H9 (cell line): ENCODE data around the gene IGFL2. TPM values are rescaled to one million over a fixed set of nuclear protein-coding genes. Genes with fewer than 3 reads are reported as not detected.

ENCODE experiments used
- DNase-seq: peaks from one replicate; pipeline ENCODE4 v3.0.0-alpha.2; 2017
- H2AFZ ChIP-seq: one replicate; pipeline ENCODE4 v1.6.1; 2013; ENCODE audit warnings: mild to moderate bottlenecking, low read length, control low read depth, moderate library complexity
- H2AK5ac ChIP-seq: 2 replicates; pipeline ENCODE4 v1.6.1; 2013; ENCODE audit warnings: low read length, control low read depth, mixed read lengths; ENCODE audit not compliant: insufficient read length
- H2BK120ac ChIP-seq: one replicate; pipeline ENCODE4 v1.6.1; 2013; ENCODE audit warnings: low read depth, mild to moderate bottlenecking, low read length, control low read depth, inconsistent platforms; ENCODE audit not compliant: poor library complexity, severe bottlenecking
- H2BK12ac ChIP-seq: 2 replicates; pipeline ENCODE4 v1.6.1; 2013; ENCODE audit warnings: low read length, control low read depth, mixed read lengths, low read depth; ENCODE audit not compliant: insufficient read length
- H2BK15ac ChIP-seq: 2 replicates; pipeline ENCODE4 v1.6.1; 2013; ENCODE audit warnings: low read depth, low read length, control low read depth
- H2BK20ac ChIP-seq: one replicate; pipeline ENCODE4 v1.6.1; 2013; ENCODE audit warnings: low read depth, mild to moderate bottlenecking, low read length, control low read depth, inconsistent platforms; ENCODE audit not compliant: poor library complexity, severe bottlenecking
- H2BK5ac ChIP-seq: 2 replicates; pipeline ENCODE4 v1.6.1; 2013; ENCODE audit warnings: low read length, control low read depth, mixed read lengths; ENCODE audit not compliant: insufficient read length
- H3K14ac ChIP-seq: 2 replicates; pipeline ENCODE4 v1.6.1; 2013; ENCODE audit warnings: low read length, control low read depth; ENCODE audit not compliant: insufficient read depth
- H3K18ac ChIP-seq: 2 replicates; pipeline ENCODE4 v1.6.1; 2013; ENCODE audit warnings: low read depth, mild to moderate bottlenecking, mixed read lengths, low read length, control low read depth; ENCODE audit not compliant: insufficient read length
- H3K23ac ChIP-seq: 2 replicates; pipeline ENCODE4 v1.6.1; 2013; ENCODE audit warnings: low read length, control low read depth, mixed read lengths, low read depth; ENCODE audit not compliant: insufficient read length
- H3K23me2 ChIP-seq: 2 replicates; pipeline ENCODE4 v1.6.1; 2013; ENCODE audit warnings: low read depth, mild to moderate bottlenecking, mixed read lengths, low read length, control low read depth; ENCODE audit not compliant: insufficient read length, poor library complexity, severe bottlenecking
- H3K27ac ChIP-seq: 2 replicates; pipeline ENCODE4 v1.5.1; 2013; ENCODE audit warnings: low read length, control low read depth, mixed read lengths, low read depth; ENCODE audit not compliant: insufficient read length
- H3K27me3 ChIP-seq: 2 replicates; pipeline ENCODE4 v1.6.1; 2013; ENCODE audit warnings: low read length, control low read depth, inconsistent platforms; ENCODE audit not compliant: insufficient read depth
- H3K4ac ChIP-seq: 2 replicates; pipeline ENCODE4 v1.6.1; 2013; ENCODE audit warnings: low read depth, mild to moderate bottlenecking, control low read depth, inconsistent platforms, low read length, moderate library complexity
- H3K4me1 ChIP-seq: 2 replicates; pipeline ENCODE4 v1.6.1; 2013; ENCODE audit warnings: low read length, control low read depth, inconsistent platforms; ENCODE audit not compliant: insufficient read depth
- H3K4me2 ChIP-seq: 2 replicates; pipeline ENCODE4 v1.6.1; 2013; ENCODE audit warnings: low read length, control low read depth, mixed read lengths; ENCODE audit not compliant: insufficient read length, insufficient read depth
- H3K56ac ChIP-seq: 2 replicates; pipeline ENCODE4 v1.6.1; 2013; ENCODE audit warnings: low read depth, mild to moderate bottlenecking, mixed read lengths, low read length, control low read depth; ENCODE audit not compliant: insufficient read length
- H3K79me1 ChIP-seq: 2 replicates; pipeline ENCODE4 v1.6.1; 2013; ENCODE audit warnings: low read depth, mild to moderate bottlenecking, moderate library complexity, low read length, control low read depth, inconsistent platforms; ENCODE audit not compliant: insufficient read depth, poor library complexity, severe bottlenecking
- H3K79me2 ChIP-seq: 2 replicates; pipeline ENCODE4 v1.6.1; 2013; ENCODE audit warnings: low read length, control low read depth, inconsistent platforms; ENCODE audit not compliant: insufficient read depth
- H3K9ac ChIP-seq: 2 replicates; pipeline ENCODE4 v1.6.1; 2013; ENCODE audit warnings: low read length, control low read depth, mixed read lengths; ENCODE audit not compliant: insufficient read length; ENCODE audit errors: extremely low read depth
- H3K9me3 ChIP-seq: one replicate; pipeline ENCODE4 v1.6.1; 2013; ENCODE audit warnings: low read depth, low read length, inconsistent platforms; ENCODE audit not compliant: control insufficient read depth
- H3T11ph ChIP-seq: one replicate; pipeline ENCODE4 v1.6.1; 2013; ENCODE audit warnings: mild to moderate bottlenecking, low read length, control low read depth, inconsistent platforms
- H4K20me1 ChIP-seq: one replicate; pipeline ENCODE4 v1.6.1; 2013; ENCODE audit not compliant: control insufficient read depth, insufficient read length, insufficient read depth
- H4K5ac ChIP-seq: 2 replicates; pipeline ENCODE4 v1.6.1; 2013; ENCODE audit warnings: low read depth, mild to moderate bottlenecking, mixed read lengths, low read length, control low read depth; ENCODE audit not compliant: insufficient read length
- H4K8ac ChIP-seq: replicated peaks from 2 replicates; pipeline ENCODE4 v1.6.1; 2013; ENCODE audit warnings: low read length, control low read depth, mixed read lengths, low read depth; ENCODE audit not compliant: insufficient read length
- H4K91ac ChIP-seq: 2 replicates; pipeline ENCODE4 v1.6.1; 2013; ENCODE audit warnings: low read depth, mild to moderate bottlenecking, moderate library complexity, mixed read lengths, low read length, control low read depth; ENCODE audit not compliant: insufficient read length
- H3K27ac Mint-ChIP-seq, 3 experiments: 2 replicates in 2 of 3; 3 replicates in 1 of 3; pipeline ENCODE4 v1.8.0; 2020 to 2021; ENCODE audit warnings: mixed read lengths in 3 of 3, mild to moderate bottlenecking in 1 of 3, moderate library complexity in 1 of 3
- H3K27me3 Mint-ChIP-seq: 2 replicates; pipeline ENCODE4 v1.8.0; 2021; ENCODE audit warnings: low read depth, mild to moderate bottlenecking, moderate library complexity, mixed read lengths
- H3K36me3 Mint-ChIP-seq, 3 experiments: 2 replicates in 2 of 3; 3 replicates in 1 of 3; pipeline ENCODE4 v1.8.0; 2020 to 2021; ENCODE audit warnings: low read depth in 3 of 3, mixed read lengths in 3 of 3; ENCODE audit not compliant: insufficient read depth in 1 of 3
- H3K4me1 Mint-ChIP-seq, 2 experiments: 2 replicates each; pipeline ENCODE4 v1.8.0; 2020; ENCODE audit warnings: mixed read lengths in 2 of 2
- H3K4me3 Mint-ChIP-seq, 2 experiments: 2 replicates in 1 of 2; 3 replicates in 1 of 2; pipeline ENCODE4 v1.8.0; 2020 to 2021; ENCODE audit warnings: mild to moderate bottlenecking in 2 of 2, mixed read lengths in 2 of 2, moderate library complexity in 1 of 2
- H3K9me3 Mint-ChIP-seq, 2 experiments: 2 replicates in 1 of 2; 3 replicates in 1 of 2; pipeline ENCODE4 v1.8.0; 2020; ENCODE audit warnings: mild to moderate bottlenecking in 2 of 2, mixed read lengths in 2 of 2, moderate library complexity in 1 of 2
- WGBS: extraction: QIAGEN DNeasy Blood & Tissue Kit; methylation state at CpG from one replicate; pipeline ENCODE4 v1.1.7; 2013; ENCODE audit warnings: missing lambda C conversion rate, low lambda C conversion rate, mixed read lengths; ENCODE audit not compliant: insufficient read length; ENCODE audit errors: extremely low coverage; 5-methylcytosine and 5-hydroxymethylcytosine counted together
- total RNA-seq: library from RNA; stranded (reverse); gene quantifications from 2 replicates; pipeline ENCODE4 v1.2.1, GENCODE V29; 2021
- TF ChIP-seq, protein P1 (sequence below): fragments of 200-600 bp; sonication (generic); conservative IDR thresholded peaks from 3 replicates; pipeline ENCODE4 v1.8.0; 2021; ENCODE audit warnings: antibody characterized with exemption, mild to moderate bottlenecking

IGFL2 gene
- total RNA-seq, 1 experiment from 2014 or later, result not detected

DNA sequence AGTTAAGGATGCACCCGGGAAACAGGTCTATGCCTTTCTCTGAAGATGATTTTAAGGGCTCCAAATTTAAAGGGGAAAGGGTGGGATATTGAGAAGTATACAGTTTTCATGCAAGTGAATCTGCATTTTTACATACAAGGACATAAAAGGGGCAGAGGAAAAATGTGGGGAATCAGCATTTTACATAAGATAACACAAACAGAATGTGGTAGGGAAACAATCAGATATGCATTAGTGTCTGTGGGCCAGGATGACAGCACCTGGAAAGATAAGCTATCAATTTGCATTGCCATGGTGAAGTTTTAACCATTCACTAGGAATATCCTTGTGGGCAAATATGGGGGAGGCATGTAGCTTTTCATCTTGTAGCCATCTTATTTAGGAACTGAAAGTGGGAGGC, 47.7 kb upstream of the IGFL2 start:
- Mint-ChIP-seq H3K4me1 (peaks cover 4 to 11% of the 10 kb centered on the region in 2 experiments), H3K9me3 (peaks cover 17% of the 10 kb centered on the region in 2 experiments), H3K27ac (no peak overlapping the region), H3K36me3 (peaks cover 0 to 1% (median 0%) of the 10 kb centered on the region in 3 experiments; a peak in 1 of 7 replicates), H3K4me3 (no peak overlapping the region), H3K27me3 (peaks cover 32% of the 10 kb centered on the region)
- Histone ChIP-seq H3T11ph (no peak overlapping the region), H3K23ac (no peak overlapping the region), H3K79me1 (no peaks in the 10 kb centered on the region), H3K4me2 (no peak overlapping the region), H2BK120ac (no peak overlapping the region), H3K79me2 (no peaks in the 10 kb centered on the region), H3K4ac (no peak overlapping the region), H4K5ac (no peak overlapping the region), H2BK20ac (no peak overlapping the region), H2BK12ac (no peak overlapping the region), H3K9me3 (no peaks in the 10 kb centered on the region), H3K4me1 (no peaks in the 10 kb centered on the region), H3K18ac (no peak overlapping the region), H3K14ac (no peak overlapping the region), H2BK15ac (no peak overlapping the region), H3K27ac (no peak overlapping the region), H4K91ac (no peak overlapping the region), H3K9ac (no peak overlapping the region), H3K23me2 (no peaks in the 10 kb centered on the region), H3K27me3 (no peaks in the 10 kb centered on the region), H2AK5ac (no peak overlapping the region), H4K20me1 (no peaks in the 10 kb centered on the region), H3K56ac (no peak overlapping the region), H2BK5ac (no peak overlapping the region), H4K8ac (no peak overlapping the region), H2AFZ (no peak overlapping the region)
- no peak for DNase-seq
- TF ChIP-seq, protein P1, sequence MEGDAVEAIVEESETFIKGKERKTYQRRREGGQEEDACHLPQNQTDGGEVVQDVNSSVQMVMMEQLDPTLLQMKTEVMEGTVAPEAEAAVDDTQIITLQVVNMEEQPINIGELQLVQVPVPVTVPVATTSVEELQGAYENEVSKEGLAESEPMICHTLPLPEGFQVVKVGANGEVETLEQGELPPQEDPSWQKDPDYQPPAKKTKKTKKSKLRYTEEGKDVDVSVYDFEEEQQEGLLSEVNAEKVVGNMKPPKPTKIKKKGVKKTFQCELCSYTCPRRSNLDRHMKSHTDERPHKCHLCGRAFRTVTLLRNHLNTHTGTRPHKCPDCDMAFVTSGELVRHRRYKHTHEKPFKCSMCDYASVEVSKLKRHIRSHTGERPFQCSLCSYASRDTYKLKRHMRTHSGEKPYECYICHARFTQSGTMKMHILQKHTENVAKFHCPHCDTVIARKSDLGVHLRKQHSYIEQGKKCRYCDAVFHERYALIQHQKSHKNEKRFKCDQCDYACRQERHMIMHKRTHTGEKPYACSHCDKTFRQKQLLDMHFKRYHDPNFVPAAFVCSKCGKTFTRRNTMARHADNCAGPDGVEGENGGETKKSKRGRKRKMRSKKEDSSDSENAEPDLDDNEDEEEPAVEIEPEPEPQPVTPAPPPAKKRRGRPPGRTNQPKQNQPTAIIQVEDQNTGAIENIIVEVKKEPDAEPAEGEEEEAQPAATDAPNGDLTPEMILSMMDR, result no peak
- WGBS, result no CpG with 5 or more reads among the region's 1 CpG
